Neural progenitor cell (in vitro differentiated cells): Measurements from ENCODE around the gene GHITM.

Source experiments
- EZH2 ChIP-seq: fragments of 200-600 bp; sonication (generic); IDR thresholded peaks from 2 replicates; pipeline ENCODE4 v1.6.1; 2017; ENCODE audit warnings: antibody characterized with exemption, mild to moderate bottlenecking, moderate library complexity
- EZH2phosphoT487 ChIP-seq: fragments of 200-600 bp; sonication (generic); IDR thresholded peaks from 2 replicates; pipeline ENCODE4 v1.6.1; 2017; ENCODE audit warnings: antibody characterized with exemption
- TF ChIP-seq, protein P1 (sequence below): fragments of 200-600 bp; sonication (generic); IDR thresholded peaks from 2 replicates; pipeline ENCODE4 v1.5.1; 2017; ENCODE audit warnings: antibody characterized with exemption, mild to moderate bottlenecking

DNA sequence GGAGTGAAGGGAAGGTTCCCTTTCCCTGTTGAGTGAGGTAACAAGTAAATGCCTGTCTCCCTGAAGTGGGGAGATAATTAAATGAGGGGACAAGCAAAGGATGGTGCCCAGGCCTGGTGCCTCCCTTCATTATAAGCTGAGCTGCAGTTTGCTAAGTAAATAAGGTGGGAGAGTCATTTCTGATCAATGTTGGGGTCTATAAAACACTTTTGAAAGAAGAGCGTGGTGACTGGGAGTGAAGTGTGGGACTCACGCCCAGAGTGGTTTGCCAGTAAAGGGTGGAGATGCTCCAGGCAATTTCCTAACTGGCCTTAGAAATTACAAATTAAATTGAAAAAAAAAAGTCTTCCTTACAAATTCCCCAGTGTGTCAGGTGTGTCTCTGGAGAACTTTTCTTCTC is 24.7 kb downstream of the GHITM start:
- TF ChIP-seq, protein P1, sequence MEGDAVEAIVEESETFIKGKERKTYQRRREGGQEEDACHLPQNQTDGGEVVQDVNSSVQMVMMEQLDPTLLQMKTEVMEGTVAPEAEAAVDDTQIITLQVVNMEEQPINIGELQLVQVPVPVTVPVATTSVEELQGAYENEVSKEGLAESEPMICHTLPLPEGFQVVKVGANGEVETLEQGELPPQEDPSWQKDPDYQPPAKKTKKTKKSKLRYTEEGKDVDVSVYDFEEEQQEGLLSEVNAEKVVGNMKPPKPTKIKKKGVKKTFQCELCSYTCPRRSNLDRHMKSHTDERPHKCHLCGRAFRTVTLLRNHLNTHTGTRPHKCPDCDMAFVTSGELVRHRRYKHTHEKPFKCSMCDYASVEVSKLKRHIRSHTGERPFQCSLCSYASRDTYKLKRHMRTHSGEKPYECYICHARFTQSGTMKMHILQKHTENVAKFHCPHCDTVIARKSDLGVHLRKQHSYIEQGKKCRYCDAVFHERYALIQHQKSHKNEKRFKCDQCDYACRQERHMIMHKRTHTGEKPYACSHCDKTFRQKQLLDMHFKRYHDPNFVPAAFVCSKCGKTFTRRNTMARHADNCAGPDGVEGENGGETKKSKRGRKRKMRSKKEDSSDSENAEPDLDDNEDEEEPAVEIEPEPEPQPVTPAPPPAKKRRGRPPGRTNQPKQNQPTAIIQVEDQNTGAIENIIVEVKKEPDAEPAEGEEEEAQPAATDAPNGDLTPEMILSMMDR = no peak
- TF ChIP-seq EZH2 = no peak
- TF ChIP-seq EZH2phosphoT487 = no peak
